ENCODE results near the gene FLT4.
A peak's percentile ranks its signal among the peaks of the same experiment; 100 is the strongest.

Gene FLT4

GRCh38 chr5:180586870-180587269, 62.5 kb downstream of the FLT4 start:
- DNase-seq = no peak

GRCh38 chr5:180586204-180586603, 63.2 kb downstream of the FLT4 start:
- DNase-seq = no peak

GRCh38 chr5:180583738-180584137, 65.7 kb downstream of the FLT4 start:
- DNase-seq = no peak

GRCh38 chr5:180580681-180581080, 68.7 kb downstream of the FLT4 start:
- DNase-seq = no peak

- DNase-seq = no peak
Observed at GRCh38 chr5:180575571-180575970, 73.8 kb downstream of the FLT4 start.

GRCh38 chr5:180568914-180569313, 80.5 kb downstream of the FLT4 start:
- no peak for DNase-seq

GRCh38 chr5:180563994-180564393, 85.4 kb downstream of the FLT4 start:
- no peak for DNase-seq

GRCh38 chr5:180558232-180558631, 91.2 kb downstream of the FLT4 start:
- no peak for DNase-seq

- peak; percentile 47 for DNase-seq
Observed at GRCh38 chr5:180557217-180557809, 92.1 kb downstream of the FLT4 start.

GRCh38 chr5:180555168-180555921, 94.1 kb downstream of the FLT4 start:
- peak; percentile 53 for DNase-seq

- DNase-seq = peak; percentile 3
Observed at GRCh38 chr5:180553530-180553929, 95.9 kb downstream of the FLT4 start.
